Body of pancreas (tissue), 4 donors: ENCODE results near the gene DCAF11.

ENCODE experiments used
- POLR2A ChIP-seq, 3 donors: fragments of 450-650 bp; IDR thresholded peaks; one replicate each; pipeline ENCODE4 v1.6.1; 2016; ENCODE audit warnings: antibody characterized with exemption in 3 of 3, mild to moderate bottlenecking in 2 of 3
- TF ChIP-seq, protein P1 (sequence below), 7 experiments: fragments of 450-650 bp in 4 of 7; fragments of 200-600 bp in 3 of 7; sonication (generic) in 3 of 7; IDR thresholded peaks; one replicate each; pipeline ENCODE4 v1.5.1; 2016 to 2019; ENCODE audit warnings: antibody characterized with exemption in 7 of 7

DNA sequence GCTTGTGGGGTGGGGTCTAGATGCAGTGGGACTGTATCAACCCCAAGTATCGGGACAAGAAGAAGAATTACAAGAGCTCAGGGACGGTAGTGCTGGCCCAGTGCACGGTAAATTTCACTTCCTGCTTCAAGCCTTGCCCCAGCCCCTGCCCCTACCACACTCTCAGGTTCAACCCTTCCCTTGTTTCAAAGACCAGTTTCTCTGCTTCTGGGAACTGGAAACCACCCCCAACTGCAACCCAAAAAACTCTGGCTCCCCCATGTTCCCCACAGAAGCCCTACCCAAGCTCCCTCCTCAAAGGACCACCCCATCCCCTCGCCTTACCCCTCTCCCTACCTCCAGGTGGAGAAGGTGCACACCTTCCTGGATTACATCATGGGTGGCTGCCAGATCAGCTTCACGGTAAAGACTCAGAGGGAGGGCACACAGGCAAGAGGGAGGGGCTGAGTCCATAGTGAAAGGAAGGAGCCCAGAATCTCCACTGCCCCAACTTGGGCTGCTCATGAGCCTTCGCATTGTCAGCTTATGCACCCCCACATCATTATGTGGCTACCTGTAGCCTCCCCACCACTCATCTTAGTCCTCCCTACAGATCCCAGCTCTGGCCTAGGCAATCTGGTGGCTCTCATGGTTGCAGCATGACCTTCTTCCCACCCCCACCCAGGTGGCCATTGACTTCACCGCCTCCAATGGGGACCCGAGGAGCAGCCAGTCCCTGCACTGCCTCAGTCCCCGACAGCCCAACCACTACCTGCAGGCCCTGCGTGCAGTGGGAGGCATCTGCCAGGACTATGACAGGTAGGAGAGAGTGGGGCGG is 38.9 kb upstream of the DCAF11 start:
- TF ChIP-seq, protein P1, sequence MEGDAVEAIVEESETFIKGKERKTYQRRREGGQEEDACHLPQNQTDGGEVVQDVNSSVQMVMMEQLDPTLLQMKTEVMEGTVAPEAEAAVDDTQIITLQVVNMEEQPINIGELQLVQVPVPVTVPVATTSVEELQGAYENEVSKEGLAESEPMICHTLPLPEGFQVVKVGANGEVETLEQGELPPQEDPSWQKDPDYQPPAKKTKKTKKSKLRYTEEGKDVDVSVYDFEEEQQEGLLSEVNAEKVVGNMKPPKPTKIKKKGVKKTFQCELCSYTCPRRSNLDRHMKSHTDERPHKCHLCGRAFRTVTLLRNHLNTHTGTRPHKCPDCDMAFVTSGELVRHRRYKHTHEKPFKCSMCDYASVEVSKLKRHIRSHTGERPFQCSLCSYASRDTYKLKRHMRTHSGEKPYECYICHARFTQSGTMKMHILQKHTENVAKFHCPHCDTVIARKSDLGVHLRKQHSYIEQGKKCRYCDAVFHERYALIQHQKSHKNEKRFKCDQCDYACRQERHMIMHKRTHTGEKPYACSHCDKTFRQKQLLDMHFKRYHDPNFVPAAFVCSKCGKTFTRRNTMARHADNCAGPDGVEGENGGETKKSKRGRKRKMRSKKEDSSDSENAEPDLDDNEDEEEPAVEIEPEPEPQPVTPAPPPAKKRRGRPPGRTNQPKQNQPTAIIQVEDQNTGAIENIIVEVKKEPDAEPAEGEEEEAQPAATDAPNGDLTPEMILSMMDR (IDR thresholded peaks at IDR 0.05), result no peak
- TF ChIP-seq POLR2A (IDR thresholded peaks at IDR 0.05), result no peak
